Measurements from ENCODE around the gene EWSR1.

Gene EWSR1

GRCh38 chr22:29259253-29259899 lies 8.7 kb upstream of the EWSR1 start:
- DNase-seq (ENCODE audit: low read depth): no peak
- TF ChIP-seq CTCF (IDR thresholded peaks at IDR 0.05; ENCODE audit: low read length, missing control alignments): peak; percentile 8
- no peak overlapping the region for H3K4me3 ChIP-seq (replicated peaks; ENCODE audit: low read depth, low read length)

- DNase-seq (ENCODE audit: low read depth): no peak
- no peak overlapping the region for H3K4me3 ChIP-seq (replicated peaks; ENCODE audit: low read depth, low read length)
- TF ChIP-seq CTCF (IDR thresholded peaks at IDR 0.05; ENCODE audit: low read length, missing control alignments): no peak
Measured at GRCh38 chr22:29260031-29260560, 8.0 kb upstream of the EWSR1 start.

GRCh38 chr22:29260601-29261315 lies 7.3 kb upstream of the EWSR1 start:
- DNase-seq (ENCODE audit: low read depth): no peak
- no peak for TF ChIP-seq CTCF (IDR thresholded peaks at IDR 0.05; ENCODE audit: low read length, missing control alignments)
- no peak overlapping the region for H3K4me3 ChIP-seq (replicated peaks; ENCODE audit: low read depth, low read length)

- no peak for TF ChIP-seq CTCF (IDR thresholded peaks at IDR 0.05; ENCODE audit: low read length, missing control alignments)
- no peak for DNase-seq (ENCODE audit: low read depth)
- no peak overlapping the region for H3K4me3 ChIP-seq (replicated peaks; ENCODE audit: low read depth, low read length)
Measured at GRCh38 chr22:29263791-29264276, 4.2 kb upstream of the EWSR1 start.

GRCh38 chr22:29265305-29265704 lies 2.8 kb upstream of the EWSR1 start:
- no peak for DNase-seq (ENCODE audit: low read depth)
- no peak overlapping the region for H3K4me3 ChIP-seq (replicated peaks; ENCODE audit: low read depth, low read length)
- TF ChIP-seq CTCF (IDR thresholded peaks at IDR 0.05; ENCODE audit: low read length, missing control alignments): no peak

GRCh38 chr22:29265929-29266328 lies 2.1 kb upstream of the EWSR1 start:
- DNase-seq (ENCODE audit: low read depth): no peak
- H3K4me3 ChIP-seq (replicated peaks; ENCODE audit: low read depth, low read length): no peak overlapping the region
- no peak for TF ChIP-seq CTCF (IDR thresholded peaks at IDR 0.05; ENCODE audit: low read length, missing control alignments)
